MM.1S (cell line): ENCODE measurements around the gene NUAK1.

Experiments
- CTCF ChIP-seq: fragments of 300-600 bp; sonication (generic); IDR thresholded peaks from 2 replicates; pipeline ENCODE4 v1.5.1; 2016; ENCODE audit warnings: antibody characterized with exemption, low read length, mixed read lengths
- EZH2 ChIP-seq: fragments of 300-600 bp; sonication (generic); optimal IDR thresholded peaks from 2 replicates; pipeline ENCODE3; 2017; ENCODE audit warnings: low read depth, mild to moderate bottlenecking, antibody characterized with exemption, low read length, mixed read lengths

- no peak for TF ChIP-seq CTCF
- TF ChIP-seq EZH2 = no peak
These were observed 74.1 kb downstream of the NUAK1 start for GRCh38 chr12:106064721-106065021.
